WERI-Rb-1 (cell line): ENCODE measurements around the gene MXD4.

Source experiments
- DNase-seq: peaks from one replicate; pipeline ENCODE4 v3.0.0-alpha.2; 2020
- H3K27ac ChIP-seq: fragments of 250-450 bp; sonication (Bioruptor Pico); 2 replicates; pipeline ENCODE4 v1.5.1; 2020; ENCODE audit warnings: mild to moderate bottlenecking, moderate library complexity
- H3K27me3 ChIP-seq: fragments of 250-450 bp; sonication (Bioruptor Pico); 2 replicates; pipeline ENCODE4 v1.5.1; 2021; ENCODE audit warnings: mild to moderate bottlenecking, low read depth, moderate library complexity; ENCODE audit not compliant: insufficient read depth, severe bottlenecking
- H3K36me3 ChIP-seq: fragments of 250-450 bp; sonication (Bioruptor Pico); 2 replicates; pipeline ENCODE4 v1.5.1; 2020; ENCODE audit warnings: mild to moderate bottlenecking, moderate library complexity
- H3K4me3 ChIP-seq: 2 replicates; pipeline ENCODE4 v1.5.1; 2011; ENCODE audit warnings: low read depth, mild to moderate bottlenecking, control low read depth, low read length
- H3K9me3 ChIP-seq: fragments of 250-450 bp; sonication (Bioruptor Pico); 2 replicates; pipeline ENCODE4 v1.5.1; 2021; ENCODE audit warnings: mild to moderate bottlenecking, moderate library complexity; ENCODE audit not compliant: severe bottlenecking
- TF ChIP-seq, protein P1 (sequence below): IDR thresholded peaks from 2 replicates; pipeline ENCODE4 v1.5.1; 2011; ENCODE audit warnings: low read depth, mild to moderate bottlenecking, control low read depth, inconsistent platforms, low read length

MXD4 gene

GRCh38 chr4:2300431-2301224 lies 38.7 kb upstream of the MXD4 start:
- no peak overlapping the region for H3K4me3 ChIP-seq
- TF ChIP-seq, protein P1, sequence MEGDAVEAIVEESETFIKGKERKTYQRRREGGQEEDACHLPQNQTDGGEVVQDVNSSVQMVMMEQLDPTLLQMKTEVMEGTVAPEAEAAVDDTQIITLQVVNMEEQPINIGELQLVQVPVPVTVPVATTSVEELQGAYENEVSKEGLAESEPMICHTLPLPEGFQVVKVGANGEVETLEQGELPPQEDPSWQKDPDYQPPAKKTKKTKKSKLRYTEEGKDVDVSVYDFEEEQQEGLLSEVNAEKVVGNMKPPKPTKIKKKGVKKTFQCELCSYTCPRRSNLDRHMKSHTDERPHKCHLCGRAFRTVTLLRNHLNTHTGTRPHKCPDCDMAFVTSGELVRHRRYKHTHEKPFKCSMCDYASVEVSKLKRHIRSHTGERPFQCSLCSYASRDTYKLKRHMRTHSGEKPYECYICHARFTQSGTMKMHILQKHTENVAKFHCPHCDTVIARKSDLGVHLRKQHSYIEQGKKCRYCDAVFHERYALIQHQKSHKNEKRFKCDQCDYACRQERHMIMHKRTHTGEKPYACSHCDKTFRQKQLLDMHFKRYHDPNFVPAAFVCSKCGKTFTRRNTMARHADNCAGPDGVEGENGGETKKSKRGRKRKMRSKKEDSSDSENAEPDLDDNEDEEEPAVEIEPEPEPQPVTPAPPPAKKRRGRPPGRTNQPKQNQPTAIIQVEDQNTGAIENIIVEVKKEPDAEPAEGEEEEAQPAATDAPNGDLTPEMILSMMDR: no peak
- no peak overlapping the region for H3K27ac ChIP-seq
- no peaks in the 10 kb centered on the region for H3K36me3 ChIP-seq
- H3K9me3 ChIP-seq: peaks cover 8% of the 10 kb centered on the region
- no peak for DNase-seq
- no peaks in the 10 kb centered on the region for H3K27me3 ChIP-seq

GRCh38 chr4:2299794-2300193 lies 37.9 kb upstream of the MXD4 start:
- Histone ChIP-seq H3K27me3 (no peaks in the 10 kb centered on the region), H3K4me3 (no peak overlapping the region), H3K36me3 (no peaks in the 10 kb centered on the region), H3K9me3 (peaks cover 8% of the 10 kb centered on the region), H3K27ac (no peak overlapping the region)
- TF ChIP-seq, protein P1: no peak
- DNase-seq: no peak

DNA sequence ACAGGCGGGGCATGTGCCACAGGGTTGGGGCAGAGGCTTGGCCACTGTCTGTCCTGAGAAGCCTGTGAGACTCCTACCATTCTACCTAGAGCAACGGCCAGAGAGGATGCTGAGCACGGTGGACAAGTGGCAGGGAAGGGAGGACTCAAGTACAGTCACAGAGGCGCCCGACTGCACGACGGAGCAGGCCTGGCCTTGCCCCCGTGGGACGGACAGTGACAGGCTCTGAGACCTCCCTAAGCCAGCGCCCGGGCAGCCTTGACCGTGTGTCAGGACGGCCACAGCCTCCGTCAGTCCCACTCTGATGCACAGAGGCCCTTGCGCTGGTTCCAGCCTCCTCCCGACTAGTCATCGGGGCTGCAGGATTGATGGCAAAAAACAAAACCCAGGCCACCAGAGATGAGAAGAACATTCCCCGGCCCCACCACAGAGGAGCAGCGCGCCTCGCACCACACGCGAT lies 36.7 kb upstream of the MXD4 start:
- TF ChIP-seq, protein P1: no peak
- Histone ChIP-seq H3K4me3 (no peak overlapping the region), H3K9me3 (peaks cover 11% of the 10 kb centered on the region), H3K36me3 (no peaks in the 10 kb centered on the region), H3K27me3 (no peaks in the 10 kb centered on the region), H3K27ac (no peak overlapping the region)
- DNase-seq: no peak

GRCh38 chr4:2297606-2298531 lies 36.0 kb upstream of the MXD4 start:
- no peaks in the 10 kb centered on the region for H3K27me3 ChIP-seq
- no peaks in the 10 kb centered on the region for H3K36me3 ChIP-seq
- no peak overlapping the region; the same call in 1 of the 2 replicates for H3K27ac ChIP-seq
- TF ChIP-seq, protein P1: no peak
- H3K9me3 ChIP-seq: peaks cover 11% of the 10 kb centered on the region
- no peak overlapping the region for H3K4me3 ChIP-seq
- DNase-seq: no peak

GRCh38 chr4:2296631-2297601 lies 35.0 kb upstream of the MXD4 start:
- no peaks in the 10 kb centered on the region for H3K36me3 ChIP-seq
- TF ChIP-seq, protein P1: no peak
- peaks cover 3% of the 10 kb centered on the region for H3K9me3 ChIP-seq
- no peak overlapping the region for H3K4me3 ChIP-seq
- peak; percentile 82 for DNase-seq
- no peaks in the 10 kb centered on the region for H3K27me3 ChIP-seq
- peak overlapping the region; percentile 69 for H3K27ac ChIP-seq
